Measurements from ENCODE around the gene CLMN. TPM values are rescaled to one million over a fixed set of nuclear protein-coding genes. Genes with fewer than 3 reads are reported as not detected.

CLMN gene
- total and polyA plus RNA-seq, 9 of the 15 experiments (the other 6 are each of a cell fraction or from before 2014, with no cell fraction given), result 0.01 to 0.18 (median 0.07) TPM; not detected in 4

GRCh38 chr14:95213774-95214173 lies 105.9 kb downstream of the CLMN start:
- no peak overlapping the region for H3K9ac ChIP-seq (ENCODE audit: insufficient read depth in 1 of 2, low read depth in 2 of 2, low read length in 2 of 2)
- DNase-seq (ENCODE audit: extremely low read depth in 1 of 4, low spot score in 3 of 4) (no peak), FAIRE-seq (no peak), ATAC-seq (no peak)
- H3K79me2 ChIP-seq (ENCODE audit: control insufficient read depth, insufficient read depth, low read length), result no peaks in the 10 kb centered on the region
- ChIA-PET CTCF (ENCODE audit: low intra/inter-chr PET ratio) (no interaction called here), POLR2A (interaction anchor here (0.5 to 0.9 kb wide), 2 partner anchors 16 to 27 kb away, joined by 3 to 4 read pairs; no protein-coding TSS in a partner anchor)
- in situ Hi-C loops (cut with MboI) (no loop called here), intact Hi-C loops (cut with micrococcal nuclease) (no loop called here)
- 0% methylated on average over 3 of the region's 3 CpGs for WGBS (ENCODE audit: insufficient coverage, low coverage, missing lambda C conversion rate)
- H3K4me3 ChIP-seq, result no peak overlapping the region
- H3K27me3 ChIP-seq (ENCODE audit: control insufficient read depth in 2 of 2, insufficient read depth in 2 of 2, low read length in 2 of 2), result peaks cover 6 to 28% of the 10 kb centered on the region in 2 experiments; a peak in 4 of 5 replicates
- H2AFZ ChIP-seq (ENCODE audit: low read depth, low read length), result no peak overlapping the region
- H3K9me1 ChIP-seq (ENCODE audit: control insufficient read depth, insufficient read depth, low read length), result no peaks in the 10 kb centered on the region
- no TSS peak for BruUV-seq (replicated peaks)
- H4K20me1 ChIP-seq (replicated peaks; ENCODE audit: control insufficient read depth, insufficient read depth, low read length), result no peaks in the 10 kb centered on the region
- TF ChIP-seq ZC3H4 (CRISPR knock-in tag; IDR thresholded peaks at IDR 0.05; ENCODE audit: borderline replicate concordance) (no peak), CHAMP1 (IDR thresholded peaks at IDR 0.05) (no peak), MECOM (CRISPR knock-in tag; IDR thresholded peaks at IDR 0.05) (no peak), ZNF224 (CRISPR knock-in tag; IDR thresholded peaks at IDR 0.05) (no peak), ZNF395 (CRISPR knock-in tag; IDR thresholded peaks at IDR 0.05) (no peak), PRPF4 (IDR thresholded peaks at IDR 0.05; ENCODE audit: insufficient read depth, low read depth, low read length, poor library complexity, severe bottlenecking) (no peak), EZH2 (IDR thresholded peaks at IDR 0.05; ENCODE audit: borderline replicate concordance, low read depth, low read length) (no peak), TFAP4 (CRISPR knock-in tag; IDR thresholded peaks at IDR 0.05; ENCODE audit: borderline replicate concordance) (no peak), PHF8 (IDR thresholded peaks at IDR 0.05; ENCODE audit: borderline replicate concordance, low read length) (no peak), HDGF (IDR thresholded peaks at IDR 0.05) (no peak), RBM25 (IDR thresholded peaks at IDR 0.05; ENCODE audit: low read depth, low read length, severe bottlenecking) (no peak), ZNF324 (CRISPR knock-in tag; IDR thresholded peaks at IDR 0.05) (no peak)
- H3K36me3 ChIP-seq (ENCODE audit: control insufficient read depth, insufficient read depth, low read length), result no peaks in the 10 kb centered on the region
- H3K9me3 ChIP-seq (replicated peaks; ENCODE audit: control insufficient read depth, insufficient read depth, low read depth, low read length), result no peaks in the 10 kb centered on the region
- no peak overlapping the region for H3K4me2 ChIP-seq (ENCODE audit: insufficient read depth, low read length)
- H3K27ac ChIP-seq (ENCODE audit: extremely low read depth, low read depth, low read length), result no peak overlapping the region
- H3K4me1 ChIP-seq (replicated peaks in 1 of 2; ENCODE audit: control insufficient read depth in 2 of 2, insufficient read depth in 2 of 2, low read length in 2 of 2), result no peaks in the 10 kb centered on the region

Measured in K562 (cell line).